Glutamatergic neuron (in vitro differentiated cells): Measurements from ENCODE around the gene PLCE1. TPM values are rescaled to one million over a fixed set of nuclear protein-coding genes. Genes with fewer than 3 reads are reported as not detected.

ENCODE experiments used
- DNase-seq: peaks from one replicate; pipeline ENCODE4 v3.0.0; 2022
- H3K27ac Mint-ChIP-seq: one replicate; pipeline ENCODE4 v1.8.0; 2020; ENCODE audit warnings: mild to moderate bottlenecking, mixed read lengths, inconsistent platforms; ENCODE audit not compliant: unreplicated experiment
- H3K27me3 Mint-ChIP-seq: one replicate; pipeline ENCODE4 v1.8.0; 2020; ENCODE audit warnings: mild to moderate bottlenecking, moderate library complexity, mixed read lengths, inconsistent platforms; ENCODE audit not compliant: unreplicated experiment
- H3K36me3 Mint-ChIP-seq: one replicate; pipeline ENCODE4 v1.8.0; 2020; ENCODE audit warnings: mild to moderate bottlenecking, mixed read lengths, inconsistent platforms; ENCODE audit not compliant: unreplicated experiment
- H3K4me1 Mint-ChIP-seq: one replicate; pipeline ENCODE4 v1.8.0; 2020; ENCODE audit warnings: mild to moderate bottlenecking, low read depth, mixed read lengths, inconsistent platforms; ENCODE audit not compliant: unreplicated experiment
- H3K4me3 Mint-ChIP-seq: one replicate; pipeline ENCODE4 v1.8.0; 2020; ENCODE audit warnings: mild to moderate bottlenecking, mixed read lengths, inconsistent platforms; ENCODE audit not compliant: unreplicated experiment
- H3K9me3 Mint-ChIP-seq: one replicate; pipeline ENCODE4 v1.8.0; 2020; ENCODE audit warnings: mild to moderate bottlenecking, moderate library complexity, mixed read lengths, inconsistent platforms; ENCODE audit not compliant: unreplicated experiment
- CTCF ChIP-seq: fragments of 200-600 bp; sonication (generic); IDR thresholded peaks from one replicate; pipeline ENCODE4 v1.5.0; 2021; ENCODE audit not compliant: partially characterized antibody, unreplicated experiment
- total RNA-seq: library from RNA; stranded (reverse); fragmentation: NEBNext Ultra II Directional; extraction: Animal tissue kit (Norgen Biotek cat#: 25700); gene quantifications from one replicate; pipeline ENCODE4 v1.2.1, GENCODE V29; 2021; ENCODE audit not compliant: unreplicated experiment

PLCE1 gene
- total RNA-seq, 1 donor from 2014 or later: 0.25 TPM

- DNase-seq: no peak
- Mint-ChIP-seq H3K4me3 (no peak overlapping the region), H3K9me3 (no peaks in the 10 kb centered on the region), H3K27me3 (no peaks in the 10 kb centered on the region), H3K36me3 (no peaks in the 10 kb centered on the region), H3K4me1 (no peaks in the 10 kb centered on the region), H3K27ac (no peak overlapping the region)
- no peak for TF ChIP-seq CTCF
These were observed 14.8 kb downstream of the PLCE1 start for GRCh38 chr10:94008526-94008925.

- H3K9me3 Mint-ChIP-seq: no peaks in the 10 kb centered on the region
- no peak overlapping the region for H3K4me3 Mint-ChIP-seq
- TF ChIP-seq CTCF: no peak
- no peaks in the 10 kb centered on the region for H3K36me3 Mint-ChIP-seq
- H3K27me3 Mint-ChIP-seq: no peaks in the 10 kb centered on the region
- no peak overlapping the region for H3K27ac Mint-ChIP-seq
- no peaks in the 10 kb centered on the region for H3K4me1 Mint-ChIP-seq
- no peak for DNase-seq
These were observed 16.4 kb downstream of the PLCE1 start for GRCh38 chr10:94010116-94010515.

GRCh38 chr10:94010886-94011285, 17.2 kb downstream of the PLCE1 start:
- H3K27ac Mint-ChIP-seq: no peak overlapping the region
- no peak for DNase-seq
- no peaks in the 10 kb centered on the region for H3K36me3 Mint-ChIP-seq
- no peaks in the 10 kb centered on the region for H3K27me3 Mint-ChIP-seq
- no peaks in the 10 kb centered on the region for H3K4me1 Mint-ChIP-seq
- no peaks in the 10 kb centered on the region for H3K9me3 Mint-ChIP-seq
- H3K4me3 Mint-ChIP-seq: no peak overlapping the region
- no peak for TF ChIP-seq CTCF

- no peak for DNase-seq
- Mint-ChIP-seq H3K4me3 (no peak overlapping the region), H3K27me3 (no peaks in the 10 kb centered on the region), H3K9me3 (no peaks in the 10 kb centered on the region), H3K27ac (no peak overlapping the region), H3K4me1 (no peaks in the 10 kb centered on the region), H3K36me3 (no peaks in the 10 kb centered on the region)
- TF ChIP-seq CTCF: no peak
These were observed 17.6 kb downstream of the PLCE1 start for GRCh38 chr10:94011296-94011695.

- no peaks in the 10 kb centered on the region for H3K36me3 Mint-ChIP-seq
- H3K27me3 Mint-ChIP-seq: no peaks in the 10 kb centered on the region
- H3K9me3 Mint-ChIP-seq: no peaks in the 10 kb centered on the region
- TF ChIP-seq CTCF: no peak
- DNase-seq: no peak
- H3K27ac Mint-ChIP-seq: no peak overlapping the region
- H3K4me1 Mint-ChIP-seq: no peaks in the 10 kb centered on the region
- H3K4me3 Mint-ChIP-seq: no peak overlapping the region
These were observed 19.1 kb downstream of the PLCE1 start for GRCh38 chr10:94012834-94013233.
